NCI-H2081 treated with DMSO at 0.1 percent for 48 hours (cell line): ENCODE results near the gene KRTAP1-5.
"Not testable (repeated sequence)": the region's sequence is repeated elsewhere in the genome, so short reads cannot be mapped to it uniquely, and the experiment has no call there.

ENCODE experiments used
- DNase-seq: peaks from one replicate; lab custom pipeline; 2025; lab: John Stamatoyannopoulos, UW

The KRTAP1-5 gene

DNA sequence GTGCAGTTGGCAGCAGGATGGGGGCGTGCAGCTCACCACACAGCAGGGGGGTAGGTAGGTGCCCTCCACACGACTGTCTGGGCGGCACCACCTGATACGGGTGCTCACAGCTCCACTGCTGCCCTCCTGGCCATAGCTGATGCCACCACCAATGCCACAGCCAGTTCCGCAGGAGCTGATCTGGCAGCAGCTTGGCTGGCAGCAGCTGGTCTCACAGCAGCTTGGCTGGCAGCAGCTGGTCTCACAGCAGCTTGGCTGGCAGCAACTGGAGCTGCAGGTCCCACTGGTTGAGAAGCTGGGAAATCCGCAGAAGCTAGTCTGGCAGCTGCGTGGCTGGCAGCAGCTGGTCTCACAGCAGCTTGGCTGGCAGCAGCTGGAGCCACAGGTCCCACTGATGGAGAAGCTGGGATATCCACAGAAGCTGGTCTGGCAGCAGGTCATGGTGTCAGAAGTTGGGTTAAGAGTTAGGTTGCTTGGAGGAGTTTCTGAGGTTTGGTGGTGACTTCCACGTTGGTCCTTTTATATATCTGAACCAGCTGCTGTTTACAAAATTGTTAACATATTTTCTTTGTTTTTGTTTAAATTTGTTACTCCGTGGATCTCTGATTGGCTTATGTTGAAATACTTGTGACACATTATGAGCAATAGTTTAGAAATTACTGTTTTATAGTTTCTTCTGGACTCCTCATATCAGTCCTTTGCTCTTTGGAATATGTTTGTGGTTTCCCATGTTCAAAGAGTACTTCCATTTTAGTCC lies at the start of gene KRTAP1-5:
TSS of gene KRTAP1-5 (minus strand) at position 494 of the 757 bp plus-strand sequence. CDS start at position 441, 53 bp downstream.
- DNase-seq, result no peak

- DNase-seq, result no peak
Measured at GRCh38 chr17:41076788-41077187, 49.8 kb upstream of the KRTAP1-5 start.

DNA sequence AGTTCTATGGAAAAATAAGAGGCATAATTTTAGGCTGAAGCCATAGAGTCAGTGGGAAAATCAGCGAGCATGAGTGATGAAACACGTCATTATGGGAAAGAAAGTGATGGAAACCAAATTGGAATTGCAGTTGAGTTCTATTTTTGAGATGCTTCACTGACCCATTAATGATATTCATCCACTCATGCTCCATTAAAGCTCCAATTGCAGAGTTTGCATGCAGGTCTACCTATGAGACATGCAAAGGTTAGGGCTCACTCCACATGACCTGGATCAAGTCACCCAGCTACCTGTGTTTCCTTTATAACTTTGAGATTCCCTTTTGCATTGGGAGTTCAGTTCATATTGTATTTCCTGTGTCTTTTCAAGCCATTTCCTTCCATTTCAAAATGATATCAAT lies 46.7 kb upstream of the KRTAP1-5 start:
- no peak for DNase-seq

- DNase-seq, result no peak
Measured at GRCh38 chr17:41071606-41072360, 44.8 kb upstream of the KRTAP1-5 start.

DNA sequence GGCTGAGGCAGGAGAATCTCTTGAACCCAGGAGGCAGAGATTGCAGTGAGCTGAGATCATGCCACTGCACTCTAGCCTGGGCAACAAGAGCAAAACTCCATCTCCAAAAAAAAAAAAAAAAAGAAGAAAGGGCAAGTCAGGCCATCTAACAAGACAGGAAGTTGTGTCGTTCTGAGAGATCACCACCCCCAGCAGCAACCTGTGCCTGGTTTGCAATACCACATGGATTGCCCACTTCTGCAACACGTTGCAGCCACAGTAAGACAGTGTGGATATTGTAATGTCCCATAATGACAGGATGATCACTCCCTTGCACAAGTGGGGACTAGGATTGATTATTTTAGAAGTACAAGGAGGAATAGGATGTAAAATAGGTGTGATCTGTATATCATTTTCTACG lies 42.0 kb upstream of the KRTAP1-5 start:
- DNase-seq, result no peak

- no peak for DNase-seq
Measured at GRCh38 chr17:41067281-41067680, 40.3 kb upstream of the KRTAP1-5 start.

GRCh38 chr17:41065829-41066624 lies 39.0 kb upstream of the KRTAP1-5 start, which contains the start of gene KRTAP2-4:
KRTAP2-4 (minus strand) TSS chr17:41065879; CDS start chr17:41065845, 34 bp downstream.
- no peak for DNase-seq

DNA sequence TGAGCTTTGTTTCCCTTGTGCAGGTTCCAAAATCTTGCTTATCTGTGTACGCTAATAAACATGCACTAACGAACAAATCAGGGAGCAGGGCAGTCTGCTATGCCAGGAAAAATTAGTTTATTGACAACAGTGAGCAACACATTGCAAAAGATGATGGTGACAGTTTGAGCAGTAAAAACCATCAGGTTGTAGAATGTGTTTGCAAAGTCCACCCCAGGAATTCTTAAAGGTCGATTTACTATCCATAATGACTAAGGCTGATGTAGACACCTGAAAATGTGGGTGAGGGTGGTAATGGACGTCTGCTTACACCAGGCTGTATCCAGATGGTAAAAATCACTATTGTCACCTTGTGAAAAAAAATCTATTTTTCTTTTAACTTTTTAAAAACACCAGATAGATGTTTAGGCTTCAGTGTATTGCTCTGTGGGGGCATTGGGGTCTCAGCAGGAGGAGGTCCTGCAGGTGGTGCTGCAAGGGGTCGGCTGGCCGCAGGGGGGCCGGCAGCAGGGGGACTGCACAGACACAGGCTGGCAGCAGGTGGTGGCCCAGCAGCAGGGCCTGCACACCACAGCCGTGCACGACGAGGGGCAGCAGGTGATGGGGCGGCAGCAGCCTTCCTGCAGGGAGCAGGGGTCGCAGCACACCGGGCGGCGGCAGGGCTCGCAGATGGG lies 38.1 kb upstream of the KRTAP1-5 start:
- DNase-seq, result not testable (repeated sequence)

GRCh38 chr17:41064301-41064700 lies 37.3 kb upstream of the KRTAP1-5 start:
- DNase-seq, result no peak

GRCh38 chr17:41063449-41063848 lies 36.4 kb upstream of the KRTAP1-5 start:
- no peak for DNase-seq

- no peak for DNase-seq
Measured at GRCh38 chr17:41061964-41062363, 35.0 kb upstream of the KRTAP1-5 start.

DNA sequence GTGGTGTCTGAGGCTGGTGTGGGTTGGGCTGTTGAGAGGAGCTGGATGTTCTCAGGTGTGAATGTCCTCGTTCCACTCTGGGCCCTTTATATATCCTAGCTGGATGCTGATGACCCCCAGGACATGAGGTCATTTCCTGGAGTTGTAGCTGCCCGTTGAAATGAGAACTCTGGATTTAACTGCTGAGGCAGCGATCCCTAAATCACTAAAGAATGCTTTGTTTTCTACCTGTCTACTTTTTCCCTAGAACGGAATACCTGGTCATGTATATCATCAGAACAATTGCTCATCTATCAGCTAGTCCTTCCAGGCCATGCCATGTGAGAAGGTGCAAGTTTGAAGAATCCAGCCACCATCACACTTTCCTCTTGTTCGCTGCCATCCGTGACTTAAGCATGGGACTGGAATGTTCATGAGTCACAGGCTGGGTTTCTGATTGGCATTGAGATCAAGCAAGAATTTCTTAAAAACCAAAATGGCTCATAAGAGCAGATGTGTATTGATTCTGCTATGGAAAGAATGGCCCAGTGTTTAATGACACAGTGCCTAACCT lies 33.1 kb upstream of the KRTAP1-5 start, which contains the start of gene KRTAP2-3:
TSS of gene KRTAP2-3 (minus strand) at position 63 of the 553 bp plus-strand sequence. CDS start 64 bp downstream, outside the sequence.
- no peak for DNase-seq

- DNase-seq, result not testable (repeated sequence)
Measured at GRCh38 chr17:41059276-41060051, 32.5 kb upstream of the KRTAP1-5 start.

DNA sequence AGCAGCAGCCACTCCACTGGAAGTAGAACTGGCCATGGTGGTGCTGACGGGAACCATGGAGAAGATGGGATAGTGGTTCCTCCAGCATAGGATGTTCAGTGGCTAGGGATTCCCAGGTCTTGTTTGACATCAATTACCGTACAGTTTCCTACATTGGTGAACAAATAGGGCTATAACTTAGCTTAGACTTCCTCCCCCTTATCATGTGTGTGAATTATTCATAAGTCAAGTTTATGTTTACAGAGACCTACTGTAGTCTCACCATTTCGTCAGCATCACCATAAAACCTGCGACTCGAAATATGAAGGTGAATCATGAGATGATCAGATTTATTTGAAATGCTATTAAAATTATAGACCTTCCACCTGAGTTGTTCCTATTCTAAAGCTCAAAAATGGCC lies 31.7 kb upstream of the KRTAP1-5 start:
- no peak for DNase-seq

DNA sequence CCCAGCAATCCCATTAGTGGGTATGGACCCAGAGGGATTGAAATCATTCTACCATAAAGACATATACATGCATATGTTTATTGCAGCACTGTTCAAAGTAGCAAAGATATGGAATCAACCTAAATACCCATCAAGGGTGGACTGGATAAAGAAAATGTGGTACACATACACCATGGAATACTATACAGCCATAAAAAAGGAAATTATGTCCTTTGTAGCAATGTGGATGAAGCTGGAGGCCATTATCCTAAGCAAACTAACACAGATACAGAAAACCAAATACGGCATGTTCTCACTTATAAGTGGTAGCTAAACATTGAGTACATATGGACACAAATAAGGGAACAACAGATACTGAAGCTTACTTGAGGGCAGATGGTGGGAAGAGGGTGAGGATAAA lies 30.5 kb upstream of the KRTAP1-5 start:
- no peak for DNase-seq

- not testable (repeated sequence) for DNase-seq
Measured at GRCh38 chr17:41055130-41055529, 28.1 kb upstream of the KRTAP1-5 start, which contains the start of gene KRTAP2-2. KRTAP2-2 (minus strand) TSS chr17:41055230; CDS start chr17:41055211, 19 bp downstream.

DNA sequence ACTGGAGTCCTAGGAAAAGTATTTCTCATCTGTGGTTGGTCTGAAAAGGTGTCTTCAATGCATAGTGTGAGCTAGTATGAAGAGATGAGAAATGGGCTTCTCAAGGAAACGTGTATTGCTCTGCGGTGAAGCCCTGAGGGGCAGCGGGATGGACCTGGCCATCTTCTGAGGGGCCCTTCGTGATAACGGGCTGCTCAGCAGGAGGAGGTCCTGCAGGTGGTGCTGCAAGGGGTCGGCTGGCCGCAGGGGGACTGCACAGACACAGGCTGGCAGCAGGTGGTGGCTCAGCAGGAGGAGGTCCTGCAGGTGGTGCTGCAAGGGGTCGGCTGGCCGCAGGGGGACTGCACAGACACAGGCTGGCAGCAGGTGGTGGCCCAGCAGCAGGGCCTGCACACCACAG lies 27.5 kb upstream of the KRTAP1-5 start:
- DNase-seq, result not testable (repeated sequence)

DNA sequence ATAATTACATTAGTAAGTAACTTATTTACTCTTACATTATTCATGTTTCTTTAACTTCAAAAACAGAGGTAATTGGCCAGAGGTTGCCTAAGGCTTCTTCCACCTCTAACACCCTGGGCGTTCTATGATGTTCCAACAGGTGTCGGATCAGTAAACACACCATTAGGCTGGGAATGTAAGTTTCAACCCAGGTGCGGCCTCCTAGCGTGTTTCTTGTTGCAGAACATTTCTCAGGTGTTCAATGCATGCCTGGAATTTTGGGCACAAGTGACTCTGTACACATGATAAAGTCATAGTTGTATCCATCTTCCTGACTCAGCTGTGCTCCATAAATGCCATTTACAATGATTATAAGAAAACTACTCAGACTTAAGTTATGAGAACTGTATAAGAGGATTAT lies 27.0 kb upstream of the KRTAP1-5 start:
- no peak for DNase-seq

DNA sequence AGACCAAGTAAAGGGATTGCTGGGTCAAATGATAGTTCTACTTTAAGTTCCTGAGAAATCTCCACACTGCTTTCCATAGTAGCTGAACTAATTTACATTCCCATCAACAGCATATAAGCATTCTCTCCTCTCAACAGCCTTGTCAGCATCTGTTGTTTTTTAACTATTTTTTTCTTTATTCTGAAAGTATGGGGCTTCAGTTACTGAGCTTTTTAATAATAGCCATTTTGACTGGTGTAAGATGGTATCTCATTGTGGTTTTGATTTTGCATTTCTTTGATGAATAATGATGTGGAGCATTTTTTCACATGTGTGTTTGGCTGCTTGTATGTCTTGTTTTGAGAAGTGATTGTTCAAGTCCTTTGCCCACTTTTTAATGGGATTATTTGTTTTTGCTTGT lies 25.6 kb upstream of the KRTAP1-5 start:
- no peak for DNase-seq

DNA sequence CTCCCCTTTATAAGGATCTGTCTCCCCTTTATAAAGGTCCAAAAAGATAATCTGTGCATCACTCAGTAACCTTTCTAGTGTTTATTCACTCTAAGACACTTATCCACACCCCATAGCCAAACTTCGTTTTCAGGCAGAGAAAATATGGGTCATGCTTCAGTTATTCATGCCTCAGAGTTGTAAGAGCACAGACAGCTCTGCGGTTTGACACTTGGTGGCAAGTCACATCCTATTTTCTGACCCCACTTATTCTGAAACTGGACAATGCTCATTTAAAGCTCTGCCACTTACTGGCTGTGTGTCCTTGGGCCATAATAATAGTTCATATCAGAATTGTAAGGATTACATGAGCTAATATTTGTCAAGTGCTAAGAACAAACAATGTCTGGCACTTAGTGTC lies 22.1 kb upstream of the KRTAP1-5 start:
- no peak for DNase-seq
